ENCODE results near the gene BNIP3.

The BNIP3 gene

DNA sequence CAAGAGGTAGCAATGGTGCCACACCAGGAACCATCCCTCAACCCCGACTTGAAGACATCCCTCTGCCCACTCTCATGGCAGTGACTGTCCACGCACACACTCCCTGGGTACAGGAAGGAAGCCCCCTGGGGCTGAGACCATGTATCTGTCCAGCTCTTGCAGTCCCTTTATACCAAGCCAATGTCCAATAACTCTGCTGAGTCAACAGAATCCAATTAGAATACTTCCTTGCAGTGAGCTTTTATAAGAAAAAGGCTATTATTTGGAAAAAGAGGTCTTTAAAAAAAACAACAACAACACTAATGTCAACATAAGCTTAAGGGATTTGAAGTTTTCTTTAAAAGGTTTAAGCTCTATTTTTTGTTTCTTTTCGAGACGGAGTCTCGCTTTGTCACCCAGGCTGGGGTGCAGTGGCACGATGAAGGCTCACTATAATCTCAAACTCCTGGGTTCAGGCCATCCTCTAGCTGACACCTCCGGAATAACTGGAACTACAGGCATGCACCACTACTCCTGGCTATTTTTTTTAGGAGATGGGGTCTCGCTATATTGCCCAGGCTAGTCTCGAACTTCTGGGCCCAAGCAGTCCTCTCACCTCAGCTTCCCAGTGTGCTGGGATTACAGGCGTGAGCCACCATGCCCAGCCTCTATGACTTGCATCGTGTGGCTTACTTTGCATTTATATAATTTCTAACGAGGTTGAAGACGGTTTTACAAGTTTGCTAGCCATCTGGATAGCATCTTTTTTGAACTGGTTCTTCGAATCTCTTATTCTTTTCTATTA, 7.5 kb downstream of the BNIP3 start:
- DNase-seq (ENCODE audit: low read depth), result no peak
- TF ChIP-seq, protein P1, sequence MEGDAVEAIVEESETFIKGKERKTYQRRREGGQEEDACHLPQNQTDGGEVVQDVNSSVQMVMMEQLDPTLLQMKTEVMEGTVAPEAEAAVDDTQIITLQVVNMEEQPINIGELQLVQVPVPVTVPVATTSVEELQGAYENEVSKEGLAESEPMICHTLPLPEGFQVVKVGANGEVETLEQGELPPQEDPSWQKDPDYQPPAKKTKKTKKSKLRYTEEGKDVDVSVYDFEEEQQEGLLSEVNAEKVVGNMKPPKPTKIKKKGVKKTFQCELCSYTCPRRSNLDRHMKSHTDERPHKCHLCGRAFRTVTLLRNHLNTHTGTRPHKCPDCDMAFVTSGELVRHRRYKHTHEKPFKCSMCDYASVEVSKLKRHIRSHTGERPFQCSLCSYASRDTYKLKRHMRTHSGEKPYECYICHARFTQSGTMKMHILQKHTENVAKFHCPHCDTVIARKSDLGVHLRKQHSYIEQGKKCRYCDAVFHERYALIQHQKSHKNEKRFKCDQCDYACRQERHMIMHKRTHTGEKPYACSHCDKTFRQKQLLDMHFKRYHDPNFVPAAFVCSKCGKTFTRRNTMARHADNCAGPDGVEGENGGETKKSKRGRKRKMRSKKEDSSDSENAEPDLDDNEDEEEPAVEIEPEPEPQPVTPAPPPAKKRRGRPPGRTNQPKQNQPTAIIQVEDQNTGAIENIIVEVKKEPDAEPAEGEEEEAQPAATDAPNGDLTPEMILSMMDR (IDR thresholded peaks at IDR 0.05; ENCODE audit: low read depth, low read length, missing control alignments), result no peak
- in situ Hi-C loops (cut with HindIII; ENCODE audit: low sequenced_read_pairs), result no loop called here
- H3K4me3 ChIP-seq (ENCODE audit: low read depth, low read length), result no peak overlapping the region

- H3K4me3 ChIP-seq (ENCODE audit: low read depth, low read length), result no peak overlapping the region
- in situ Hi-C loops (cut with HindIII; ENCODE audit: low sequenced_read_pairs), result no loop called here
- DNase-seq (ENCODE audit: low read depth), result no peak
- TF ChIP-seq, protein P1 (IDR thresholded peaks at IDR 0.05; ENCODE audit: low read depth, low read length, missing control alignments), result no peak
Measured at GRCh38 chr10:131973160-131973951, 8.4 kb downstream of the BNIP3 start.

GRCh38 chr10:131972474-131973071, 9.2 kb downstream of the BNIP3 start:
- no peak for DNase-seq (ENCODE audit: low read depth)
- TF ChIP-seq, protein P1 (IDR thresholded peaks at IDR 0.05; ENCODE audit: low read depth, low read length, missing control alignments), result no peak
- no peak overlapping the region for H3K4me3 ChIP-seq (ENCODE audit: low read depth, low read length)
- in situ Hi-C loops (cut with HindIII; ENCODE audit: low sequenced_read_pairs), result no loop called here

GRCh38 chr10:131971591-131971990, 10.1 kb downstream of the BNIP3 start:
- in situ Hi-C loops (cut with HindIII; ENCODE audit: low sequenced_read_pairs), result no loop called here
- no peak overlapping the region for H3K4me3 ChIP-seq (ENCODE audit: low read depth, low read length)
- TF ChIP-seq, protein P1 (IDR thresholded peaks at IDR 0.05; ENCODE audit: low read depth, low read length, missing control alignments), result no peak
- no peak for DNase-seq (ENCODE audit: low read depth)

DNA sequence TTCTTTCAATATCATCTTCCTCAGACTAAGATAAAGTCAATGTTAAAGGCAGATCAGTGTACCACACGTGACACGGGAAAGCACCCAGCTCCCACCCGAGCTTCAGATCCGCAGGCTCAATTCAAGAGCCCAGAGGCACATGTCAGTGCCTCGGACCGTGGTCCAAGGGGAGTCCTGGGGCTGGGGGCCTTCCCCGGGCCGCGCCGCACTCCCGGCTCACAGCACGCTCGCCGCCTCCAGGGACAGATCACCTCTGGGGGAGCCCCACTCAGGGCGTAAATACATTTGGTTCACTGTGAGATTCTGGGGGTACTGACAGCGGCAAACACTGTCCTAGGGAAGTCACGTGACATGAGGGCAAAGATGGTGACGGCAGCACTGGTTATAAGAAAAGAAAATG, 10.8 kb downstream of the BNIP3 start:
- in situ Hi-C loops (cut with HindIII; ENCODE audit: low sequenced_read_pairs), result no loop called here
- TF ChIP-seq, protein P1 (IDR thresholded peaks at IDR 0.05; ENCODE audit: low read depth, low read length, missing control alignments), result no peak
- no peak for DNase-seq (ENCODE audit: low read depth)
- H3K4me3 ChIP-seq (ENCODE audit: low read depth, low read length), result no peak overlapping the region

DNA sequence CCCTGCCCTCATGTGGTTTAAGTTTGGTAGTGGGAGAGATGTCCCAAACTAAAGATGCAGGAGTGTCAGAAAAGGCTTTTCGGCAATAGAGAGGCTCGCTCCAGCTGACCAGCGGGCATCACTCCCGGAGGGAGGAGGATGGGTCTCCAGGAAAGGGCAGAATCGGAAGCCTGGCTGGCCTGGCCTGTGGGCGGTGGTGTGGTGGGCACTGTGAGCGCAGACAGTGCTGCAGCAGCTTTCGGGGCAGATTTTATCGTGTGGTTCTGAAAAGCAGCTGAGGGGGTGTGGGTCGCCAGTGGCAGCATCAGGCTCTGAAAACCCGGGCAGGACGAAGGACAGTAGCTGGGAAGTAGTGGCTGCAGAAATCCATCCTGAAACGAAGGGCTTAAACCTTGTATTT, 12.8 kb downstream of the BNIP3 start:
- TF ChIP-seq, protein P1 (IDR thresholded peaks at IDR 0.05; ENCODE audit: low read depth, low read length, missing control alignments), result no peak
- H3K4me3 ChIP-seq (ENCODE audit: low read depth, low read length), result no peak overlapping the region
- in situ Hi-C loops (cut with HindIII; ENCODE audit: low sequenced_read_pairs), result no loop called here
- DNase-seq (ENCODE audit: low read depth), result no peak

All from astrocyte of the cerebellum (primary cell).